Tibial artery (tissue), 4 donors: ENCODE measurements around the gene CEBPE.

ENCODE experiments used
- DNase-seq, 2 donors: peaks; one replicate each; pipeline ENCODE4 v3.0.0-alpha.2; 2019
- H3K27ac ChIP-seq, 2 donors: fragments of 200-600 bp; sonication (generic) in 1 of 2; 1 replicate in 1 of 2; 2 replicates in 1 of 2; pipeline ENCODE4 v1.5.1; 2018 to 2019; ENCODE audit warnings: mild to moderate bottlenecking in 1 of 2
- H3K27me3 ChIP-seq, 2 donors: fragments of 200-600 bp; sonication (generic) in 1 of 2; one replicate each; pipeline versions ENCODE4 v1.5.1 to v1.6.0; 2016 to 2019
- H3K36me3 ChIP-seq, 3 donors: fragments of 200-600 bp; sonication (generic) in 2 of 3; one replicate each; pipeline ENCODE4 v1.5.1; 2016 to 2019; ENCODE audit warnings: mild to moderate bottlenecking in 2 of 3
- H3K4me1 ChIP-seq, 4 donors: fragments of 200-600 bp; sonication (generic) in 2 of 4; 1 replicate in 3 of 4; 2 replicates in 1 of 4; pipeline ENCODE4 v1.5.1; 2016 to 2019
- H3K4me3 ChIP-seq, 2 donors: fragments of 200-600 bp; sonication (generic) in 1 of 2; 1 replicate in 1 of 2; 2 replicates in 1 of 2; pipeline ENCODE4 v1.5.1; 2018 to 2019; ENCODE audit warnings: mild to moderate bottlenecking in 2 of 2
- H3K9me3 ChIP-seq, 3 donors: fragments of 200-600 bp; sonication (generic) in 1 of 3; one replicate each; pipeline ENCODE4 v1.5.1; 2016 to 2019
- intact Hi-C: fragments of 100-400 bp; cut with DNase I; formaldehyde crosslinking; loops from one replicate; pipeline ENCODE4 v1.15.0; 2023; ENCODE audit warnings: low total_unique reads
- TF ChIP-seq, protein P1 (sequence below), 2 experiments: fragments of 200-600 bp in 1 of 2; fragments of 450-650 bp in 1 of 2; IDR thresholded peaks; one replicate each; pipeline ENCODE4 v1.5.1; 2017 to 2019; ENCODE audit warnings: antibody characterized with exemption in 2 of 2, mild to moderate bottlenecking in 1 of 2, moderate library complexity in 1 of 2

The CEBPE gene

DNA sequence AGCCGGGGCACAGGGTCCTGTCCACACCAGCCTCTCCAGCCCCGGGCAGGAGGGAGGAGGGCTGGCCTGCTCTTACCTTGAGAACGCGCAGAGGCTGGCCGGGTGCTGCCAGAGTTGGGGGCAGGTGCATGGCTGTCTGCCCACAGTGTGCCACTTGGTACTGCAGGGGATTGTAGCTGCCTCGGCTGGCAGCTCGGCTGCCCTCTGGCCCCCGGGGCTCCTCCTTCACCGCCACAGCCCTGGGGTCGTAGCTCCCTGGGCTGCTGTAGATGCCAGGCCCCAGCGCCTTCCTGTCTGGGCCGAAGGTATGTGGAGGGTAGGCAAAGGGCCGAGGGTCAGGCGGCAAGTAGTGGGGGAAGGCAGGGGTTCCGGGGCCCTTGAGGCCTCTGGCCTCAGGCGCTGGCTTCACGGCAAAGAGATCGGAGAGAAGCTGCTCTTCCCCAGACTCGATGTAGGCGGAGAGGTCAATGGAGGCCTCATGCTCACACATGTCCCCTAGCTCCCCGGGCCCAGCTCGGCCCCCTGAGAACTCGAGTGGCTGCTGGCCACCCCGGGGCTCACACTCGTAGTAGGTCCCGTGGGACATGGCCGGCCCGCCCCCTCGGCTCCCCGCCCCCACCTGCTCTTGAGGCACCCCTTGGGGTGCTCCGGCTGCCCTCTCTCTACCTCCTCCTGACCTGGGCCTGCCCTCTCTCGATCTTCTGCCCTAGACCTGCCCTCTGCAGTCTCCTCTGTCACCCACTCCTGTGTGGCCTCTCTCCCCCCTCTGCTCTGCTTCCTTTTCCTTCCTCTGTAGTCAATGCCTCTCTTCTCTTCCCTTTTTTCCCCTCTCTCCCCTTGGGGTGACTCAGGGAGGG is at the start of gene CEBPE:
Gene CEBPE (minus strand): TSS at position 750 of the 857 bp plus-strand sequence. CDS start 164 bp downstream, at position 586.
- Histone ChIP-seq H3K27ac (no peak within 1 kb of the TSS), H3K27me3 (peaks cover 0 to 14% of the 10 kb centered on the region in 2 donors), H3K4me1 (peaks cover 0 to 22% (median 13%) of the 10 kb centered on the region in 4 donors), H3K36me3 (no peaks in the 10 kb centered on the region), H3K9me3 (no peaks in the 10 kb centered on the region), H3K4me3 (no peak within 1 kb of the TSS)
- intact Hi-C loops, result no loop called here
- TF ChIP-seq, protein P1, sequence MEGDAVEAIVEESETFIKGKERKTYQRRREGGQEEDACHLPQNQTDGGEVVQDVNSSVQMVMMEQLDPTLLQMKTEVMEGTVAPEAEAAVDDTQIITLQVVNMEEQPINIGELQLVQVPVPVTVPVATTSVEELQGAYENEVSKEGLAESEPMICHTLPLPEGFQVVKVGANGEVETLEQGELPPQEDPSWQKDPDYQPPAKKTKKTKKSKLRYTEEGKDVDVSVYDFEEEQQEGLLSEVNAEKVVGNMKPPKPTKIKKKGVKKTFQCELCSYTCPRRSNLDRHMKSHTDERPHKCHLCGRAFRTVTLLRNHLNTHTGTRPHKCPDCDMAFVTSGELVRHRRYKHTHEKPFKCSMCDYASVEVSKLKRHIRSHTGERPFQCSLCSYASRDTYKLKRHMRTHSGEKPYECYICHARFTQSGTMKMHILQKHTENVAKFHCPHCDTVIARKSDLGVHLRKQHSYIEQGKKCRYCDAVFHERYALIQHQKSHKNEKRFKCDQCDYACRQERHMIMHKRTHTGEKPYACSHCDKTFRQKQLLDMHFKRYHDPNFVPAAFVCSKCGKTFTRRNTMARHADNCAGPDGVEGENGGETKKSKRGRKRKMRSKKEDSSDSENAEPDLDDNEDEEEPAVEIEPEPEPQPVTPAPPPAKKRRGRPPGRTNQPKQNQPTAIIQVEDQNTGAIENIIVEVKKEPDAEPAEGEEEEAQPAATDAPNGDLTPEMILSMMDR (IDR thresholded peaks at IDR 0.05), result no peak
- peak in 1 of 2 donors; percentile 57 for DNase-seq

DNA sequence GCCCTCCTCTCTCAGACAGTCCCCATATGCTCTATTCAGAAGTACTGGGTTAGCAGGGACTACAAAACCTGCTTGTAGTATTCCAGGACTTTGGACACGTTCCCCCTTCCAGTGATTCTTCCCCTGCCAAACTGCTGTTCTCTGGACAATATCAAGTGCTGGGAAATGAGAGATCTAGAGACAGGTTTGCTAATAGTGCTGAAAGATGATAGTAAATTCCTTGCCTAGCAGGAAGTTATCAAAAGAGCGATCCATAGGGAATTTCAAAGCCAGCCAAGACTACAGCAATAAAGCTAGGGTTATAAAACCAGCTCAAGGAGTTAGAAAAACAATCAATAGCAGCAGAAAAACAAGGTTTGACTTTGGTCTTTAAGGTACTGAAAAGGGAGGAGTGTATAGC is 49.2 kb upstream of the CEBPE start:
- no peak for DNase-seq
- H3K9me3 ChIP-seq, result no peaks in the 10 kb centered on the region
- H3K4me3 ChIP-seq, result no peak overlapping the region
- H3K27ac ChIP-seq, result no peak overlapping the region
- no peaks in the 10 kb centered on the region for H3K27me3 ChIP-seq
- TF ChIP-seq, protein P1 (IDR thresholded peaks at IDR 0.05), result no peak
- H3K4me1 ChIP-seq, result peaks cover 0 to 8% (median 0%) of the 10 kb centered on the region in 4 donors
- intact Hi-C loops, result no loop called here
- H3K36me3 ChIP-seq, result peaks cover 15 to 45% (median 43%) of the 10 kb centered on the region in 3 donors

DNA sequence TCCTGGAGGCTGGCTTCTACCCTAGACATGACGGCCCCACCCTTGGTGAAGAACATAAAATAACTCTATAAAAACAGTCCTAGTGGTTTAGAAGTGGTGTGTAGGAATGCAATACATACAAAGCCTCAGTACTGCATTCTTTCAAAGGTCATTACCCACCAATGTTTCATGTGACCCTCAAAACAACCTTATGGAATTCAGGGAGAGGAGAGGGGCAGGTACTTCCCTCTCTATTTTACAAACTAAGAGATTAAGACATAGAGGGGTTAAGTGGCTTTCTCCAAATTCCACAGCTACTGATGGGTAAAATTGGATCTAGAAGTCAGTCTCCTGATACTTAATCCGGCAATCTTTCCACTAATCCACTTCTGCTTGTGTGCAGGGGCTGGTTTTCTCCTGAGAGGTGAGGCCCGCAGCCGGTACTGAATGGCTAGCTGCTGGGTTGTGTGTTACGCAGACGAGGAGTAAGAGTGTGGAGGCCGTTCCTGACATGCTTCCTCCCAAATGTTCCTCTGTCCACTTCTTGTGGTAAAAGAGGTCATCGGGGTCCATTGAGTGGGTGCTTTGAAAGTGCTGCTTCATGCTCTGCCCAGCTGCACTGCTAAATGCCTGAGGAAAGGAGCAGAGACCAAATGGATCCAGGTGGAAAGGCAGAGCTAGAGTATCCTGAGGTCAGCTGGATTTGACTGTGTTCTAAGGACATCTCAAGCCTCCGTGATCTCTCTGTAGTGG is 48.2 kb upstream of the CEBPE start:
- Histone ChIP-seq H3K27me3 (no peaks in the 10 kb centered on the region), H3K36me3 (peaks cover 15 to 53% (median 51%) of the 10 kb centered on the region in 3 donors), H3K27ac (no peak overlapping the region), H3K9me3 (no peaks in the 10 kb centered on the region), H3K4me1 (peaks cover 0 to 8% (median 0%) of the 10 kb centered on the region in 4 donors), H3K4me3 (no peak overlapping the region)
- TF ChIP-seq, protein P1 (IDR thresholded peaks at IDR 0.05), result no peak
- no peak for DNase-seq
- intact Hi-C loops, result no loop called here

- Histone ChIP-seq H3K27ac (no peak overlapping the region), H3K9me3 (no peaks in the 10 kb centered on the region), H3K4me3 (no peak overlapping the region), H3K4me1 (peaks cover 0 to 8% (median 5%) of the 10 kb centered on the region in 4 donors), H3K36me3 (peaks cover 15 to 54% (median 53%) of the 10 kb centered on the region in 3 donors), H3K27me3 (no peaks in the 10 kb centered on the region)
- intact Hi-C loops, result no loop called here
- TF ChIP-seq, protein P1 (IDR thresholded peaks at IDR 0.05), result no peak
- DNase-seq, result no peak
Observed at GRCh38 chr14:23164949-23165348, 45.9 kb upstream of the CEBPE start.

GRCh38 chr14:23164250-23164649 is 45.2 kb upstream of the CEBPE start:
- no peaks in the 10 kb centered on the region for H3K27me3 ChIP-seq
- no peak overlapping the region for H3K27ac ChIP-seq
- DNase-seq, result no peak
- H3K4me3 ChIP-seq, result no peak overlapping the region
- no peaks in the 10 kb centered on the region for H3K9me3 ChIP-seq
- H3K4me1 ChIP-seq, result peaks cover 0 to 8% (median 5%) of the 10 kb centered on the region in 4 donors
- TF ChIP-seq, protein P1 (IDR thresholded peaks at IDR 0.05), result no peak
- H3K36me3 ChIP-seq, result peaks cover 15 to 58% (median 55%) of the 10 kb centered on the region in 3 donors
- intact Hi-C loops, result no loop called here
